Psoas muscle (tissue), 8 donors: ENCODE results near the gene AKAP7. TPM values are rescaled to one million over a fixed set of nuclear protein-coding genes. Genes with fewer than 3 reads are reported as not detected.

Source experiments
- ATAC-seq, 4 donors: fragments of 200-7000 bp; cut with Tn5 transposase; one replicate each; pipeline ENCODE4 v1.9.1; 2020; ENCODE audit warnings: moderate library complexity in 3 of 4, mild to moderate bottlenecking in 2 of 4
- DNase-seq, 2 donors: peaks; one replicate each; pipeline ENCODE4 v3.0.0-alpha.2; 2020
- H3K27ac ChIP-seq: fragments of 200-600 bp; one replicate; pipeline ENCODE4 v1.8.0; 2022
- H3K27me3 ChIP-seq, 3 donors: fragments of 200-600 bp in 1 of 3; one replicate each; pipeline versions ENCODE4 v1.6.1 to v1.8.0; 2013 to 2022; ENCODE audit warnings: low read length in 2 of 3, mild to moderate bottlenecking in 2 of 3, moderate library complexity in 1 of 3; ENCODE audit not compliant: insufficient read depth in 3 of 3
- H3K36me3 ChIP-seq, 2 donors: fragments of 200-600 bp in 1 of 2; one replicate each; pipeline versions ENCODE4 v1.6.1 to v1.8.0; 2013 to 2022; ENCODE audit warnings: low read depth in 1 of 2, mild to moderate bottlenecking in 1 of 2, moderate library complexity in 1 of 2; ENCODE audit not compliant: insufficient read depth in 1 of 2
- H3K4me1 ChIP-seq: fragments of 200-600 bp; one replicate; pipeline ENCODE4 v1.8.0; 2022
- H3K4me3 ChIP-seq: fragments of 200-600 bp; one replicate; pipeline ENCODE4 v1.8.0; 2022; ENCODE audit warnings: mild to moderate bottlenecking
- H3K9me3 ChIP-seq: fragments of 200-600 bp; one replicate; pipeline ENCODE4 v1.8.0; 2022
- CTCF ChIP-seq: fragments of 200-600 bp; IDR thresholded peaks from one replicate; pipeline ENCODE4 v1.8.0; 2022; ENCODE audit warnings: antibody characterized with exemption
- WGBS, 3 donors: extraction: QIAGEN DNeasy Blood & Tissue Kit; methylation state at CpG; one replicate each; pipeline versions ENCODE4 v1.1.6 to v1.1.7; 2013; 5-methylcytosine and 5-hydroxymethylcytosine counted together
- intact Hi-C, 2 donors: fragments of 100-400 bp; cut with DNase I; formaldehyde crosslinking; loops; one replicate each; pipeline versions ENCODE4 v1.11.0 to v1.14.2; 2022
- polyA plus RNA-seq, 3 donors: library from polyadenylated mRNA; stranded (reverse); fragments of 200-250 nt; gene quantifications; one replicate each; pipeline ENCODE4 v1.2.3, GENCODE V29; 2013
- total RNA-seq, 4 donors: library from RNA; stranded (reverse); fragmentation: NEBNext Ultra II Directional in 2 of 4; extraction: Animal tissue kit (Norgen Biotek cat#: 25700) in 2 of 4; gene quantifications; one replicate each; pipeline versions ENCODE4 v1.2.1 to v1.2.4, GENCODE V29; 2021 to 2023
- donor health status: healthy with polysubstance abuse.
- donor health status: DM: no; HTN: no; CAD: no; lungs with moderate emphysema.
- donor health status: Bipolar disorder and iron deficiency.
- donor health status: healthy.
- donor health status: DM: yes; HTN: yes; CAD: no.
- donor health status: DM: no; HTN: no; CAD: no.
- donor health status: DM: no; HTN: no; CAD: no.
- donor health status: DM: yes; HTN: yes; CAD: no.

Gene AKAP7
- total and polyA plus RNA-seq, 7 donors = 1.3 to 11.5 (median 9.8) TPM

GRCh38 chr6:131244942-131245341 lies 109.7 kb downstream of the AKAP7 start:
- Histone ChIP-seq H3K4me1 (no peaks in the 10 kb centered on the region), H3K27ac (no peak overlapping the region), H3K36me3 (no peaks in the 10 kb centered on the region), H3K27me3 (no peaks in the 10 kb centered on the region), H3K9me3 (no peaks in the 10 kb centered on the region), H3K4me3 (no peak overlapping the region)
- no peak for TF ChIP-seq CTCF
- WGBS, 3 donors = 89 to 99% (median 94%) methylated on average over 4 of the region's 4 CpGs
- no peak for DNase-seq
- no peak for ATAC-seq
- intact Hi-C loops = no loop called here

- Histone ChIP-seq H3K27me3 (no peaks in the 10 kb centered on the region), H3K36me3 (no peaks in the 10 kb centered on the region), H3K4me3 (no peak overlapping the region), H3K4me1 (no peaks in the 10 kb centered on the region), H3K9me3 (no peaks in the 10 kb centered on the region), H3K27ac (no peak overlapping the region)
- DNase-seq (peak; percentile 24 to 48), ATAC-seq (no peak)
- no peak for TF ChIP-seq CTCF
- intact Hi-C loops = no loop called here
- 9 to 15% (median 14%) methylated on average over 9 of the region's 9 CpGs for WGBS, 3 donors
These were observed 114.9 kb downstream of the AKAP7 start for GRCh38 chr6:131250122-131250521.

- DNase-seq (no peak), ATAC-seq (no peak)
- intact Hi-C loops = no loop called here
- WGBS, 3 donors = 65 to 71% (median 70%) methylated on average over 3 of the region's 3 CpGs
- no peaks in the 10 kb centered on the region for H3K27me3 ChIP-seq
- no peak overlapping the region for H3K4me3 ChIP-seq
- H3K27ac ChIP-seq = no peak overlapping the region
- no peaks in the 10 kb centered on the region for H3K4me1 ChIP-seq
- TF ChIP-seq CTCF = no peak
- H3K9me3 ChIP-seq = no peaks in the 10 kb centered on the region
- H3K36me3 ChIP-seq = no peaks in the 10 kb centered on the region
These were observed 115.7 kb downstream of the AKAP7 start for GRCh38 chr6:131250936-131251335.

GRCh38 chr6:131251590-131252199 lies 116.4 kb downstream of the AKAP7 start:
- Histone ChIP-seq H3K27ac (no peak overlapping the region), H3K36me3 (no peaks in the 10 kb centered on the region), H3K4me3 (no peak overlapping the region), H3K9me3 (no peaks in the 10 kb centered on the region), H3K4me1 (no peaks in the 10 kb centered on the region), H3K27me3 (no peaks in the 10 kb centered on the region)
- no peak for DNase-seq
- intact Hi-C loops = no loop called here
- ATAC-seq = no peak
- TF ChIP-seq CTCF = no peak
- 62 to 71% (median 70%) methylated on average over 3 of the region's 3 CpGs for WGBS, 3 donors

- H3K4me1 ChIP-seq = no peaks in the 10 kb centered on the region
- no peak for DNase-seq
- no peaks in the 10 kb centered on the region for H3K9me3 ChIP-seq
- no peaks in the 10 kb centered on the region for H3K36me3 ChIP-seq
- intact Hi-C loops = no loop called here
- no peak overlapping the region for H3K4me3 ChIP-seq
- no peaks in the 10 kb centered on the region for H3K27me3 ChIP-seq
- no peak for ATAC-seq
- TF ChIP-seq CTCF = no peak
- no peak overlapping the region for H3K27ac ChIP-seq
These were observed 120.2 kb downstream of the AKAP7 start for GRCh38 chr6:131255434-131255833.
